22Rv1 (cell line): ENCODE results near the gene ABCB10.
"Not testable (repeated sequence)": the region's sequence is repeated elsewhere in the genome, so short reads cannot be mapped to it uniquely, and the experiment has no call there.

Source experiments
- ZFX ChIP-seq: fragments of 450-650 bp; IDR thresholded peaks from 2 replicates; pipeline ENCODE4 v1.6.1; 2017; ENCODE audit warnings: antibody characterized with exemption, borderline replicate concordance
- TF ChIP-seq, protein P1 (sequence below): fragments of 450-650 bp; IDR thresholded peaks from 2 replicates; pipeline ENCODE4 v1.5.1; 2017; ENCODE audit warnings: mild to moderate bottlenecking

DNA sequence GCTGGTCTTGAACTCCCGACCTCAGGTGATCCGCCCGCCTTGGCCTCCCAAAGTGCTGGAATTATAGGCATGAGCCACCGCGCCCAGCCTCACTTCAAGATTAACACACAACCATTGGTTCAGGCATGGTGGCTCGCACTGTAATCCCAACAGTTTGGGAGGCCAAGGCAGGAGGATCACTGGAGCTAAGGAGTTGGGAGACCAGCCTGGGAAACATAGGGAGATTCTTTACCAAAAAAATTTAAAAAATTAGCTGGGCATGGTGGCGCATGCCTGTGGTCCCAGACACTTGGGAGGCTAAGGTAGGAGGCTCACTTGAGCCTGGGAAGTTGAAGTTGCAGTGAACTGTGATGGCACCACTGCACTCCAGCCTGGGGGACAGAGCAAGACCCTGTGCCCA is 37.4 kb upstream of the ABCB10 start:
- TF ChIP-seq, protein P1, sequence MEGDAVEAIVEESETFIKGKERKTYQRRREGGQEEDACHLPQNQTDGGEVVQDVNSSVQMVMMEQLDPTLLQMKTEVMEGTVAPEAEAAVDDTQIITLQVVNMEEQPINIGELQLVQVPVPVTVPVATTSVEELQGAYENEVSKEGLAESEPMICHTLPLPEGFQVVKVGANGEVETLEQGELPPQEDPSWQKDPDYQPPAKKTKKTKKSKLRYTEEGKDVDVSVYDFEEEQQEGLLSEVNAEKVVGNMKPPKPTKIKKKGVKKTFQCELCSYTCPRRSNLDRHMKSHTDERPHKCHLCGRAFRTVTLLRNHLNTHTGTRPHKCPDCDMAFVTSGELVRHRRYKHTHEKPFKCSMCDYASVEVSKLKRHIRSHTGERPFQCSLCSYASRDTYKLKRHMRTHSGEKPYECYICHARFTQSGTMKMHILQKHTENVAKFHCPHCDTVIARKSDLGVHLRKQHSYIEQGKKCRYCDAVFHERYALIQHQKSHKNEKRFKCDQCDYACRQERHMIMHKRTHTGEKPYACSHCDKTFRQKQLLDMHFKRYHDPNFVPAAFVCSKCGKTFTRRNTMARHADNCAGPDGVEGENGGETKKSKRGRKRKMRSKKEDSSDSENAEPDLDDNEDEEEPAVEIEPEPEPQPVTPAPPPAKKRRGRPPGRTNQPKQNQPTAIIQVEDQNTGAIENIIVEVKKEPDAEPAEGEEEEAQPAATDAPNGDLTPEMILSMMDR, result not testable (repeated sequence)
- TF ChIP-seq ZFX, result not testable (repeated sequence)
